Upper lobe of right lung (tissue), 1 donor: Measurements from ENCODE around the gene FAM229B. TPM values are rescaled to one million over a fixed set of nuclear protein-coding genes. Genes with fewer than 3 reads are reported as not detected.
"Not testable (repeated sequence)": the region's sequence is repeated elsewhere in the genome, so short reads cannot be mapped to it uniquely, and the experiment has no call there.

Experiments used
- ATAC-seq: fragments of 200-7000 bp; cut with Tn5 transposase; one replicate; pipeline ENCODE4 v1.9.1; 2020; ENCODE audit warnings: mild to moderate bottlenecking, moderate library complexity
- DNase-seq: peaks from one replicate; pipeline ENCODE4 v3.0.0-alpha.2; 2020
- H3K27ac ChIP-seq: fragments of 200-600 bp; one replicate; pipeline ENCODE4 v1.8.0; 2022
- H3K27me3 ChIP-seq: fragments of 200-600 bp; one replicate; pipeline ENCODE4 v1.8.0; 2022; ENCODE audit warnings: mild to moderate bottlenecking
- H3K36me3 ChIP-seq: fragments of 200-600 bp; one replicate; pipeline ENCODE4 v1.8.0; 2022
- H3K4me1 ChIP-seq: fragments of 200-600 bp; one replicate; pipeline ENCODE4 v1.8.0; 2022
- H3K4me3 ChIP-seq: fragments of 200-600 bp; one replicate; pipeline ENCODE4 v1.8.0; 2022; ENCODE audit warnings: mild to moderate bottlenecking
- H3K9me3 ChIP-seq: fragments of 200-600 bp; one replicate; pipeline ENCODE4 v1.8.0; 2022
- intact Hi-C: fragments of 100-400 bp; cut with DNase I; formaldehyde crosslinking; loops from one replicate; pipeline ENCODE4 v1.11.0; 2022
- total RNA-seq: library from RNA; stranded (reverse); fragmentation: NEBNext Ultra II Directional; extraction: Animal tissue kit (Norgen Biotek cat#: 25700); gene quantifications from one replicate; pipeline ENCODE4 v1.2.1, GENCODE V29; 2021
- TF ChIP-seq, protein P1 (sequence below): fragments of 200-600 bp; IDR thresholded peaks from one replicate; pipeline ENCODE4 v1.8.0; 2022; ENCODE audit warnings: antibody characterized with exemption
- donor health status: DM: no; HTN: yes; CAD: no; lungs with severe emphysema.

Gene FAM229B
- total RNA-seq, 1 donor from 2014 or later: 8.2 TPM

DNA sequence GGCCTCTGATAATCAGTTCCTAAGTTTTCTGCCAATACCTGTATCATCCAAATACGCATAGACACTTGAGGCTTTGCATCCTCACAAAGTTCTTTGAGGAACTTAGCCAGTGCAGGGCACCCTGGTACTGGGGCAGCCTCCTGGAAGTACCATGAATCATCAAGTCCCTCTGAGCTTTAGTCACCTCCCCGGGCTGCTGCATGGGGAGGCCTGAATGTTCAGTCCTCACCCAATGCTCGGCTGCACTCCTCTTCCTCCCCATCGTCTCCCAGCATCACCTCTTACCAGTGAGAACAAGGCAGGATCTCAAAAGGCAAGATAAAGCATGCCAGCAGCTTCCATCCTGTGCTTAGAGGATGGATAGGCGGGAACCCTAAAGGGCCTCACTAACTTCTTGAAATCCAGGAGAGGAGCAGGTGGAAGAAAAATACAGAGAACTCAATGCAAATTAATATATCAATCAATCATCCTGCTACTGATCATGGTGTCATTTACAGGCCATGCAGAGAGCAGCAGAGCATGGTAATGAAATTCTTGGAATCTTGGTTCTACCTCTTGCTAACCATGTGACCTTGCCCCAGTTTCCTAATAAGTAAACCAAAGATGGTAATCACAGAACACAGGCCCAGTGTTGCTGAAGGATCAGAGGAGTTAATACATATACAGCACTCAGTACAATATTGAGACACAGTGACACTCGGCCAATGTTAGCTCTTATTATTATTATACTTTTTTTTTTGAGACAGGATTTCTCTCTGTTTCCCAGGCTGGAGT lies 38.2 kb upstream of the FAM229B start:
- intact Hi-C loops: no loop called here
- Histone ChIP-seq H3K9me3 (no peaks in the 10 kb centered on the region), H3K36me3 (no peaks in the 10 kb centered on the region), H3K27me3 (no peaks in the 10 kb centered on the region), H3K4me1 (no peaks in the 10 kb centered on the region), H3K27ac (no peak overlapping the region), H3K4me3 (no peak overlapping the region)
- DNase-seq: no peak
- TF ChIP-seq, protein P1, sequence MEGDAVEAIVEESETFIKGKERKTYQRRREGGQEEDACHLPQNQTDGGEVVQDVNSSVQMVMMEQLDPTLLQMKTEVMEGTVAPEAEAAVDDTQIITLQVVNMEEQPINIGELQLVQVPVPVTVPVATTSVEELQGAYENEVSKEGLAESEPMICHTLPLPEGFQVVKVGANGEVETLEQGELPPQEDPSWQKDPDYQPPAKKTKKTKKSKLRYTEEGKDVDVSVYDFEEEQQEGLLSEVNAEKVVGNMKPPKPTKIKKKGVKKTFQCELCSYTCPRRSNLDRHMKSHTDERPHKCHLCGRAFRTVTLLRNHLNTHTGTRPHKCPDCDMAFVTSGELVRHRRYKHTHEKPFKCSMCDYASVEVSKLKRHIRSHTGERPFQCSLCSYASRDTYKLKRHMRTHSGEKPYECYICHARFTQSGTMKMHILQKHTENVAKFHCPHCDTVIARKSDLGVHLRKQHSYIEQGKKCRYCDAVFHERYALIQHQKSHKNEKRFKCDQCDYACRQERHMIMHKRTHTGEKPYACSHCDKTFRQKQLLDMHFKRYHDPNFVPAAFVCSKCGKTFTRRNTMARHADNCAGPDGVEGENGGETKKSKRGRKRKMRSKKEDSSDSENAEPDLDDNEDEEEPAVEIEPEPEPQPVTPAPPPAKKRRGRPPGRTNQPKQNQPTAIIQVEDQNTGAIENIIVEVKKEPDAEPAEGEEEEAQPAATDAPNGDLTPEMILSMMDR: no peak
- no peak for ATAC-seq

DNA sequence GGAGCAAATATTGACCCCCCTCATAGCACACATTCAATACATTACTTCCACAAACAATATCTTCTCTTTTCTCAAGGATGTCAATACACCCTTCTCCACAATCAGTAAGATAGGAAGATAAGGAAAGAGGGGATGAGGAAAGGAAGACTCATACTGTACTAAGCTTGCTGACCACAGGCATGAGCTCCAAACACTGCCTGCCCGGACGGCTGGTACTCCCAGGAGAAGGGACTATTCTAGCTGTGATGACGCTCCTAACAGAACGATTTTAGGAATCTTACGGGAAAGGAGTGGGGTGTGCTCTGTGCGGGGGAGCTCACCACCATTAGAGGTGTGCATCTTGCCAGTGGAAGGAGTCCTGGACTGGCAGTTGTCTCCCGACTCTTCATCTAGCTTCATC lies 37.4 kb upstream of the FAM229B start:
- no peaks in the 10 kb centered on the region for H3K27me3 ChIP-seq
- no peaks in the 10 kb centered on the region for H3K36me3 ChIP-seq
- H3K9me3 ChIP-seq: no peaks in the 10 kb centered on the region
- no peak overlapping the region for H3K27ac ChIP-seq
- ATAC-seq: no peak
- TF ChIP-seq, protein P1: no peak
- DNase-seq: no peak
- no peak overlapping the region for H3K4me3 ChIP-seq
- no peaks in the 10 kb centered on the region for H3K4me1 ChIP-seq
- intact Hi-C loops: no loop called here

DNA sequence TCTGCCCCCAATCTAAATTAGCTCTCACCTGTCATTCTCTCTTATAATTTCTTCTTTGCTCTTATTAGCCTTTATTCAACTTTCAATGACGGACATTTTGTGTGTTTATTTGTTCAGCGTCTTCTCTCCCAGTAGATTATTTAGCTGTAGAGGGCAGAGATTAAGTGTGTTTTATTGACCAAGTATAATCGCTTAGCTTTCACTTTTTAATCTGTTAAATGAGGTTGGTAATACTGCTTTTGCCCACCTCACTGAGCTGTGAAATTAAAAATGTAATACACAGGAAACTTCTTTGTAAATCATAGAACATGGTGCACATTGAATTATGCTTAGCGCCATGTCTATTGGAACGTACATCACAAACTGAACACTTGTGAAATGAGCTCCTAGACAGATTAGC lies 37.0 kb upstream of the FAM229B start:
- intact Hi-C loops: no loop called here
- DNase-seq (no peak), ATAC-seq (no peak)
- Histone ChIP-seq H3K4me1 (no peaks in the 10 kb centered on the region), H3K27me3 (no peaks in the 10 kb centered on the region), H3K9me3 (no peaks in the 10 kb centered on the region), H3K27ac (no peak overlapping the region), H3K4me3 (no peak overlapping the region), H3K36me3 (no peaks in the 10 kb centered on the region)
- TF ChIP-seq, protein P1: no peak

DNA sequence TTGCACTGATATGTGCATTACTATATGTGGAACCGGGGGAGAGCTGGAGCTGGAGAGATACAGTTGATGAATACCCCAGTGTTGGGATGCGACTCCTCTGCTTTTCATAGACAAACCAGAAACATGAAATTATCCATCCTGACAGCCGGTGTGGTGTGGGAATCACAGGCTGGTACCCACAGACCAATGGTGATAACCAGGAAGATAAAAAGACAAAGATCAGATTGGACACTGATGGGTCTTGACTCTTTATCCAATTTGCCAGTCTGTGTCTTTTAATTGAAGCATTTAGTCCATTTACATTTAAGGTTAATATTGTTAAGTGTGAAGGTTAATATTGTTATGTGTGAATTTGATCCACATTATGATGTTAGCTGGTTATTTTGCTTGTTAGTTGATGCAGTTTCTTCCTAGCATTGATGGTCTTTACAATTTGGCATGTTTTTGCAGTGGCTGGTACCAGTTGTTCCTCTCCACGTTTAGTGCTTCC lies 36.1 kb upstream of the FAM229B start:
- ATAC-seq: not testable (repeated sequence)

DNA sequence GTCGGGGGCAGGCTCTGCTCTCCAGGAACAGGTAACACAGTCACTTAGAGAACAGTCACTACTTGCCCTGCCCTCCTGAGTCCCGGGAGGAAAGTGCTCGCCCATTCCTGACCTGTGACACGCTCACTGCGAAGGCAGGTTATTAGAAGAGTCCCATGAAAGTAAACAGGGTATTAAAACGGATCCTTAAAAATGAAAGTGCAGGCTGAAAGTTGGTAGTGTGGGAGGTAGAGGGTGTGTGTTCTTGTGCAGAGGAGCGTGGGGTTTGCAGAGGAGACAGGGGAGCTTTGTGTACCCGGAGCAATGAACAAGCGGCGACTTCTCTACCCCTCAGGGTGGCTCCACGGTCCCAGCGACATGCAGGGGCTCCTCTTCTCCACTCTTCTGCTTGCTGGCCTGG lies 33.4 kb upstream of the FAM229B start, which contains the start of gene CCN6:
Gene CCN6, plus strand, starts transcription at position 104 of the 400 bp plus-strand sequence. Its CDS starts 254 bp downstream, at position 358.
- TF ChIP-seq, protein P1: no peak
- no peak within 1 kb of the TSS for H3K4me3 ChIP-seq
- ATAC-seq: no peak
- no peak within 1 kb of the TSS for H3K27ac ChIP-seq
- H3K27me3 ChIP-seq: no peaks in the 10 kb centered on the region
- H3K9me3 ChIP-seq: no peaks in the 10 kb centered on the region
- no peaks in the 10 kb centered on the region for H3K36me3 ChIP-seq
- no peaks in the 10 kb centered on the region for H3K4me1 ChIP-seq
- no peak for DNase-seq
- intact Hi-C loops: no loop called here

More for the DNA sequence above, 36.1 kb upstream of the FAM229B start:
- H3K27ac ChIP-seq, H3K27me3 ChIP-seq, H3K36me3 ChIP-seq, DNase-seq, H3K4me1 ChIP-seq, H3K4me3 ChIP-seq, intact Hi-C loops, H3K9me3 ChIP-seq: not testable (repeated sequence)

DNA sequence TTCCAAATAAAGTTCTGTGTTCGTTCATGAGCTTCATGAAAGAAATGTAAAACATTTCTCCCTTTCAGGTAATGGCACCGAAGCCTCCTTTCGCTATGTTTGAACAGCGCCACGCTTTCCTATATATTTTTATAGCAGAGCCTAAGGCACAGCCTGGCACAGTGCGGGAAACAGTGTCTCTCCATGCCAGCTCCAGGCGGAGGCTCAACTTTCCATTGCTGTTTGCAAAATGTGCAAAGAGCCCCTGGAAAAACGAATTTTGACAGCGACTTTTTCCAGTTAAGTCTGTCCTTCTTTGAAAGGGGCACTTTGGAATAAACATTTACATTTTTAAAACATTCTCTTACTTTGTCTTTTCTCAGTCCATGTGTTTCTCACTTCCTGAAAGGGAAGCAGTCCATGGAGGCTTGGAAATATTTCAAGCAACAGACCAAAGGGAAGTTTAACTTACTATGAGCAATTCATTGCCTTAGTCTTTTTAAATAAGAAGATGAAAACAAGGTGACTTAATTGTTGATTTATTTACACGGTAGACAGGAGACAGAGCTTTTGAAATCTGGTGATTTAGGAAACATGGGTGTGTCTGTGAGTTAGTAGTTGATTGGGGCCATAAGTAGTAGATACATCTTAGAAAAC lies 32.7 kb upstream of the FAM229B start:
- ATAC-seq (no peak), DNase-seq (no peak)
- Histone ChIP-seq H3K27me3 (no peaks in the 10 kb centered on the region), H3K9me3 (no peaks in the 10 kb centered on the region), H3K4me3 (no peak overlapping the region), H3K36me3 (no peaks in the 10 kb centered on the region), H3K27ac (no peak overlapping the region), H3K4me1 (no peaks in the 10 kb centered on the region)
- TF ChIP-seq, protein P1: no peak
- intact Hi-C loops: no loop called here
